CD14-positive monocyte (primary cell): ENCODE measurements around the gene ACVR1B. TPM values are rescaled to one million over a fixed set of nuclear protein-coding genes. Genes with fewer than 3 reads are reported as not detected.

Experiments used
- DNase-seq, 3 donors: peaks; one replicate each; pipeline ENCODE4 v3.0.0-alpha.2; 2011 to 2022
- H2AFZ ChIP-seq: 2 replicates; pipeline ENCODE4 v1.6.0; 2012; ENCODE audit warnings: mild to moderate bottlenecking, low read depth, low read length, inconsistent platforms; ENCODE audit not compliant: insufficient read depth, poor library complexity, severe bottlenecking
- H3K27ac ChIP-seq, 2 donors: 1 replicate in 1 of 2; 2 replicates in 1 of 2; pipeline ENCODE4 v1.5.1; 2012 to 2013; ENCODE audit warnings: low read length in 2 of 2, control low read depth in 1 of 2, inconsistent platforms in 1 of 2, low read depth in 1 of 2, mild to moderate bottlenecking in 1 of 2
- H3K27me3 ChIP-seq, 2 donors: one replicate each; pipeline versions ENCODE4 v1.6.0 to v1.6.1; 2011 to 2013; ENCODE audit warnings: low read length in 2 of 2; ENCODE audit not compliant: control insufficient read depth in 2 of 2, insufficient read depth in 2 of 2
- H3K36me3 ChIP-seq, 2 donors: replicated peaks in 1 of 2; 1 replicate in 1 of 2; 2 replicates in 1 of 2; pipeline versions ENCODE4 v1.5.1 to v1.6.1; 2012 to 2013; ENCODE audit warnings: low read length in 2 of 2, control low read depth in 1 of 2, inconsistent platforms in 1 of 2, mild to moderate bottlenecking in 1 of 2; ENCODE audit not compliant: insufficient read depth in 2 of 2, control insufficient read depth in 1 of 2
- H3K4me1 ChIP-seq, 2 donors: 1 replicate in 1 of 2; 2 replicates in 1 of 2; pipeline versions ENCODE4 v1.5.1 to v1.6.1; 2012 to 2013; ENCODE audit warnings: low read length in 2 of 2, control low read depth in 1 of 2, inconsistent platforms in 1 of 2, mild to moderate bottlenecking in 1 of 2, moderate library complexity in 1 of 2; ENCODE audit not compliant: insufficient read depth in 2 of 2, control insufficient read depth in 1 of 2
- H3K4me2 ChIP-seq: replicated peaks from 2 replicates; pipeline ENCODE3; 2012; ENCODE audit warnings: low read length, moderate library complexity, mild to moderate bottlenecking; ENCODE audit not compliant: poor library complexity, severe bottlenecking; ENCODE audit errors: extremely low read depth
- H3K4me3 ChIP-seq, 3 experiments: fragments of 200-600 bp in 1 of 3; sonication (generic) in 1 of 3; replicated peaks in 1 of 3; 1 replicate in 2 of 3; 2 replicates in 1 of 3; pipeline ENCODE4 v1.5.1; 2011 to 2013; ENCODE audit warnings: low read length in 3 of 3, mild to moderate bottlenecking in 3 of 3, control low read depth in 2 of 3, low read depth in 2 of 3, inconsistent platforms in 1 of 3, moderate library complexity in 1 of 3
- H3K79me2 ChIP-seq: 2 replicates; pipeline ENCODE4 v1.6.0; 2012; ENCODE audit warnings: mild to moderate bottlenecking, control low read depth, inconsistent platforms, low read length, moderate library complexity; ENCODE audit not compliant: insufficient read depth
- H3K9ac ChIP-seq: 2 replicates; pipeline ENCODE4 v1.6.0; 2017; ENCODE audit warnings: low read length, mild to moderate bottlenecking; ENCODE audit not compliant: insufficient read depth, poor library complexity, severe bottlenecking
- H3K9me3 ChIP-seq, 2 donors: replicated peaks in 1 of 2; 1 replicate in 1 of 2; 2 replicates in 1 of 2; pipeline versions ENCODE4 v1.5.1 to v1.6.1; 2012 to 2013; ENCODE audit warnings: low read length in 2 of 2, control low read depth in 1 of 2; ENCODE audit not compliant: control insufficient read depth in 1 of 2, insufficient read depth in 1 of 2
- H4K20me1 ChIP-seq: 2 replicates; pipeline ENCODE4 v1.6.0; 2012; ENCODE audit warnings: mild to moderate bottlenecking, low read length, control low read depth, moderate library complexity; ENCODE audit not compliant: insufficient read depth
- H3K27ac Mint-ChIP-seq, 7 donors: one replicate each; pipeline ENCODE4 v1.8.0; 2020; ENCODE audit warnings: mild to moderate bottlenecking in 7 of 7, mixed read lengths in 7 of 7, moderate library complexity in 6 of 7, inconsistent platforms in 2 of 7
- H3K27me3 Mint-ChIP-seq, 3 donors: one replicate each; pipeline ENCODE4 v1.8.0; 2021 to 2022; ENCODE audit warnings: low read depth in 3 of 3, mild to moderate bottlenecking in 3 of 3, mixed read lengths in 3 of 3, moderate library complexity in 3 of 3, inconsistent platforms in 1 of 3
- H3K36me3 Mint-ChIP-seq, 2 donors: one replicate each; pipeline ENCODE4 v1.8.0; 2020; ENCODE audit warnings: mixed read lengths in 2 of 2, inconsistent platforms in 1 of 2, mild to moderate bottlenecking in 1 of 2
- H3K4me1 Mint-ChIP-seq: one replicate; pipeline ENCODE4 v1.8.0; 2020; ENCODE audit warnings: mild to moderate bottlenecking, mixed read lengths
- H3K4me3 Mint-ChIP-seq, 2 donors: one replicate each; pipeline ENCODE4 v1.8.0; 2020; ENCODE audit warnings: mild to moderate bottlenecking in 2 of 2, mixed read lengths in 2 of 2, moderate library complexity in 1 of 2
- H3K9me3 Mint-ChIP-seq, 7 donors: one replicate each; pipeline ENCODE4 v1.8.0; 2020 to 2022; ENCODE audit warnings: mixed read lengths in 7 of 7, mild to moderate bottlenecking in 6 of 7, moderate library complexity in 6 of 7, inconsistent platforms in 2 of 7
- CTCF ChIP-seq: fragments of 200-600 bp; IDR thresholded peaks from one replicate; pipeline ENCODE4 v1.8.0; 2022; ENCODE audit warnings: antibody characterized with exemption, mild to moderate bottlenecking
- WGBS: methylation state at CpG from one replicate; pipeline ENCODE4 v1.1.5; 2013; ENCODE audit warnings: missing lambda C conversion rate; ENCODE audit not compliant: insufficient coverage; 5-methylcytosine and 5-hydroxymethylcytosine counted together
- intact Hi-C, 2 donors: fragments of 100-400 bp; cut with micrococcal nuclease; formaldehyde crosslinking; loops; one replicate each; pipeline versions ENCODE4 v1.15.0 to v1.15.1; 2023
- polyA plus RNA-seq, 3 donors: library from polyadenylated mRNA; depleted of rRNA in 1 of 3; unstranded in 2 of 3; stranded (reverse) in 1 of 3; fragments of 300-500 nt in 2 of 3; fragments of >200 nt in 1 of 3; fragmentation: Illumina TruSeq in 2 of 3; gene quantifications; 1 replicate in 2 of 3; 2 replicates in 1 of 3; pipeline ENCODE4 v1.2.3, GENCODE V29; 2012 to 2021

The ACVR1B gene
- polyA plus RNA-seq, 3 donors = 1.8 to 18.5 (median 3.9) TPM

DNA sequence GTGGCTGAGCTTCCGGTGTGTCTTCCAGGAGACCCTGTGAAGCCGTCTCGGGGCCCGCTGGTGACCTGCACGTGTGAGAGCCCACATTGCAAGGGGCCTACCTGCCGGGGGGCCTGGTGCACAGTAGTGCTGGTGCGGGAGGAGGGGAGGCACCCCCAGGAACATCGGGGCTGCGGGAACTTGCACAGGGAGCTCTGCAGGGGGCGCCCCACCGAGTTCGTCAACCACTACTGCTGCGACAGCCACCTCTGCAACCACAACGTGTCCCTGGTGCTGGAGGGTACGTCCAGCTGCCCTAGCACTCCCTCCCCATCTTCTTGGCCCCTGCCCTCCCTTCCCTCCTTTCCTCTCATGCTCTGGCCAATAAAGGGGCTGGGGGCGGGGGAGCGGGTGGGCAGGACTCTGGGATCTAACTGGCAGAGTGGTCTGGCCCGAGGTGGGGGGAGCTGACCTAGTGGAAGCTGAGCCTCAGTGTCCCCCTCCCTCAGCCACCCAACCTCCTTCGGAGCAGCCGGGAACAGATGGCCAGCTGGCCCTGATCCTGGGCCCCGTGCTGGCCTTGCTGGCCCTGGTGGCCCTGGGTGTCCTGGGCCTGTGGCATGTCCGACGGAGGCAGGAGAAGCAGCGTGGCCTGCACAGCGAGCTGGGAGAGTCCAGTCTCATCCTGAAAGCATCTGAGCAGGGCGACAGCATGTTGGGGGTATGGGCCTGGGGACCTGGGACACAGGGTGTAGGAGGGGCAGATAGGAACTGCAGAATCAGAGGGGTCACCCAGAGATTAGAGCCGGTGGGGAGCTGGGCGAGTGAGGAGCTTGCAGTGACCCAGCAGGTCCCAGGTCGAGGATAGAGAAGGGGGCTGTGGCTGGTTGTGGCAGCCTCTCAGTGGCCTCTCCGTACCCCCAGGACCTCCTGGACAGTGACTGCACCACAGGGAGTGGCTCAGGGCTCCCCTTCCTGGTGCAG lies 38.1 kb upstream of the ACVR1B start:
- Histone ChIP-seq H3K36me3 (peaks cover 0 to 13% of the 10 kb centered on the region in 2 donors), H3K4me1 (peaks cover 34 to 39% of the 10 kb centered on the region in 2 donors), H3K9me3 (no peaks in the 10 kb centered on the region), H2AFZ (no peak overlapping the region), H3K4me2 (peak overlapping the region; percentile 69), H3K27ac (no peak overlapping the region), H3K79me2 (peaks cover 5% of the 10 kb centered on the region), H3K4me3 (peak overlapping the region in 1 of 3 experiments; percentile 61), H3K27me3 (peaks cover 0 to 5% of the 10 kb centered on the region in 2 donors), H4K20me1 (no peaks in the 10 kb centered on the region), H3K9ac (peak overlapping the region; percentile 31)
- Mint-ChIP-seq H3K36me3 (peaks cover 16 to 27% of the 10 kb centered on the region in 2 donors), H3K27ac (peak overlapping the region in 3 of 7 donors; percentile 32 to 77 (median 62)), H3K27me3 (peaks cover 7 to 15% (median 9%) of the 10 kb centered on the region in 3 donors), H3K4me1 (peaks cover 34% of the 10 kb centered on the region), H3K4me3 (no peak overlapping the region), H3K9me3 (peaks cover 0 to 3% (median 0%) of the 10 kb centered on the region in 7 donors)
- intact Hi-C loops = no loop called here
- no peak for TF ChIP-seq CTCF
- WGBS = 97% methylated on average over 21 of the region's 30 CpGs
- DNase-seq = no peak

DNA sequence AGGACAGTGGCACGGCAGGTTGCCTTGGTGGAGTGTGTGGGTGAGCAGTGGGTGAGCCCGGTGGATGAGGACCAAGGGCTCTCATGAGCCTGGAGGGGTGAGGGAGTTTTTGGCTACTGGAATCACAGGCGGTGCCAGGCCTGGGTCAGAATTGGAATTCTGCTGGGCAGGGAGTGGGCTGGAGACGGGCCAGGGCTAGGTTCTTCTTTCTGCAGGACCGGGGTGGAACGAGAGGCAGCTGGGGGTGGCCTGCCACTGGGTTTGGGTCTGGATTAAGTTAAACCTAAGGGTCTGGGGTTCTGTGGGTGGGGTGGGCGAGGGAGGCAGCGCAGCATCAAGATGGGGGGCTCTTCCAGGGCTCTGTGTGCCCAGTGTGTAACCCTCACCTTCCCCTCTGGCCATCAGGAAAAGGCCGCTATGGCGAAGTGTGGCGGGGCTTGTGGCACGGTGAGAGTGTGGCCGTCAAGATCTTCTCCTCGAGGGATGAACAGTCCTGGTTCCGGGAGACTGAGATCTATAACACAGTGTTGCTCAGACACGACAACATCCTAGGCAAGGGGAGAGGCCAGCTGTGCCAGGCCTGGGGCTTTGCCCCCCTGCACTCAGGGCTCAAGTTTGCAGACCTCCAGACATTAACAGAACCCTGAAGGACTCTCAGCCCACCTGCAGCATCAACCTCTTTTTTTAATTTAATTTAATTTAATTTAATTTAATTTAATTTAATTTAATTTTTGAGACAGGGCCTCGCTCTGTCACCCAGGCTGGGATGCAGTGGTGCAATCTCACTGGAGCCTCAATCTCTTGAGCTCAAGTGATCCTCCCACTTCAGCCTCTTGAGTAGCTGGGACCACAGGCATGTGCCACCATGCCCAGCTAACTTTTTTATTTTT lies 37.2 kb upstream of the ACVR1B start:
- no peak overlapping the region for H2AFZ ChIP-seq
- H3K4me1 Mint-ChIP-seq = peaks cover 34% of the 10 kb centered on the region
- whole genome bisulfite sequencing = 91% methylated on average over 12 of the region's 17 CpGs
- H3K4me3 ChIP-seq = no peak overlapping the region
- no peaks in the 10 kb centered on the region for H3K27me3 ChIP-seq
- H3K9ac ChIP-seq = no peak overlapping the region
- H3K27ac Mint-ChIP-seq = peak overlapping the region in 1 of 7 donors; percentile 32
- H4K20me1 ChIP-seq = no peaks in the 10 kb centered on the region
- H3K4me1 ChIP-seq = peaks cover 34 to 39% of the 10 kb centered on the region in 2 donors
- H3K36me3 Mint-ChIP-seq = peaks cover 11 to 32% of the 10 kb centered on the region in 2 donors
- no peak overlapping the region for H3K4me3 Mint-ChIP-seq
- no peak overlapping the region for H3K27ac ChIP-seq
- H3K36me3 ChIP-seq = peaks cover 0 to 22% of the 10 kb centered on the region in 2 donors
- DNase-seq = no peak
- H3K79me2 ChIP-seq = peaks cover 5% of the 10 kb centered on the region
- H3K4me2 ChIP-seq = no peak overlapping the region
- no peaks in the 10 kb centered on the region for H3K9me3 ChIP-seq
- H3K9me3 Mint-ChIP-seq = no peaks in the 10 kb centered on the region
- intact Hi-C loops = no loop called here
- TF ChIP-seq CTCF = no peak
- H3K27me3 Mint-ChIP-seq = peaks cover 1 to 9% (median 4%) of the 10 kb centered on the region in 3 donors
